GM10248 (cell line): ENCODE data around the gene CHDH.

Source experiments
- CTCF ChIA-PET: fragments of 300-600 bp; sonication (Branson Sonifier 250); formaldehyde crosslinking; extraction: SDS; loops from one replicate; lab custom pipeline; 2021; ENCODE audit warnings: antibody characterized with exemption; lab: Yijun Ruan, JAX
- POLR2A ChIA-PET: fragments of 350-650 bp; sonication (Branson Sonifier 250); formaldehyde crosslinking; extraction: SDS; loops from one replicate; lab custom pipeline; 2020; ENCODE audit warnings: antibody characterized with exemption; lab: Yijun Ruan, JAX
- DNase-seq: peaks from one replicate; pipeline ENCODE4 v3.0.0; 2012; ENCODE audit errors: extremely low spot score
- TF ChIP-seq, protein P1 (sequence below): IDR thresholded peaks from 2 replicates; pipeline ENCODE4 v1.5.1; 2012; ENCODE audit warnings: mild to moderate bottlenecking, low read depth; ENCODE audit errors: extremely low read depth, missing control alignments, control extremely low read depth

CHDH gene

GRCh38 chr3:53777468-53777867, 68.8 kb downstream of the CHDH start:
- TF ChIP-seq, protein P1, sequence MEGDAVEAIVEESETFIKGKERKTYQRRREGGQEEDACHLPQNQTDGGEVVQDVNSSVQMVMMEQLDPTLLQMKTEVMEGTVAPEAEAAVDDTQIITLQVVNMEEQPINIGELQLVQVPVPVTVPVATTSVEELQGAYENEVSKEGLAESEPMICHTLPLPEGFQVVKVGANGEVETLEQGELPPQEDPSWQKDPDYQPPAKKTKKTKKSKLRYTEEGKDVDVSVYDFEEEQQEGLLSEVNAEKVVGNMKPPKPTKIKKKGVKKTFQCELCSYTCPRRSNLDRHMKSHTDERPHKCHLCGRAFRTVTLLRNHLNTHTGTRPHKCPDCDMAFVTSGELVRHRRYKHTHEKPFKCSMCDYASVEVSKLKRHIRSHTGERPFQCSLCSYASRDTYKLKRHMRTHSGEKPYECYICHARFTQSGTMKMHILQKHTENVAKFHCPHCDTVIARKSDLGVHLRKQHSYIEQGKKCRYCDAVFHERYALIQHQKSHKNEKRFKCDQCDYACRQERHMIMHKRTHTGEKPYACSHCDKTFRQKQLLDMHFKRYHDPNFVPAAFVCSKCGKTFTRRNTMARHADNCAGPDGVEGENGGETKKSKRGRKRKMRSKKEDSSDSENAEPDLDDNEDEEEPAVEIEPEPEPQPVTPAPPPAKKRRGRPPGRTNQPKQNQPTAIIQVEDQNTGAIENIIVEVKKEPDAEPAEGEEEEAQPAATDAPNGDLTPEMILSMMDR, result no peak
- ChIA-PET POLR2A (no interaction called here), CTCF (no interaction called here)
- DNase-seq, result no peak

- TF ChIP-seq, protein P1, result no peak
- POLR2A ChIA-PET, result no interaction called here
- CTCF ChIA-PET, result interaction anchor here (0.8 to 1.0 kb wide), 2 partner anchors 10 to 18 kb away, joined by 3 read pairs; no protein-coding TSS in a partner anchor
These were observed 69.6 kb downstream of the CHDH start for GRCh38 chr3:53776494-53777101.

DNA sequence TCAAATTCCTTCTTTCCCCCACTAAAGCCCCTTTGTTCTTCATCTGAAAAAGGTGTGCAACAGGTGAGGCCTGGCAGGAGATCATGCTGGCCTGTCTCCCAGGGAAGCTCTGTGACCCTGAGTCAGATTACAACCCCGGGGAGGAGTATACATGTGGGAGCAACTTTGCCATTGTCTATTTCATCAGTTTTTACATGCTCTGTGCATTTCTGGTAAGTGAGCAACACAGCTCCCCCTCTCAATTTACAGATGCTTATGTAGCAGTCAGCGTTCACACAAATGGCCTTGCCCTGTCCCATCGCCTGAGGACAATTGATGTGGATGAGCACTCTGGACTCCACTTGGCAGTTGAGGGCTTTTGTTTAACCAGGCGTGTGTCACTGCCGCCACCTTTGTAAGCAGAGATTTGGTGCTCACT, 70.4 kb downstream of the CHDH start:
- TF ChIP-seq, protein P1, result no peak
- ChIA-PET POLR2A (no interaction called here), CTCF (interaction anchor here (0.8 to 1.0 kb wide), 2 partner anchors 9 to 19 kb away, joined by 3 read pairs; no protein-coding TSS in a partner anchor)
- no peak for DNase-seq

More at GRCh38 chr3:53776494-53777101, 69.6 kb downstream of the CHDH start:
- DNase-seq, result no peak

GRCh38 chr3:53775018-53775417, 71.2 kb downstream of the CHDH start:
- CTCF ChIA-PET, result no interaction called here

GRCh38 chr3:53774414-53774813, 71.8 kb downstream of the CHDH start:
- ChIA-PET CTCF (no interaction called here), POLR2A (no interaction called here)
- no peak for DNase-seq
- TF ChIP-seq, protein P1, result no peak

More at GRCh38 chr3:53775018-53775417, 71.2 kb downstream of the CHDH start:
- DNase-seq, result no peak
- TF ChIP-seq, protein P1, result no peak
- POLR2A ChIA-PET, result no interaction called here

GRCh38 chr3:53773611-53774368, 72.4 kb downstream of the CHDH start:
- TF ChIP-seq, protein P1, result no peak
- ChIA-PET CTCF (no interaction called here), POLR2A (no interaction called here)
- DNase-seq, result peak; percentile 68
